Pulmonary artery endothelial cell (primary cell): ENCODE results near the gene AKAP12. TPM values are rescaled to one million over a fixed set of nuclear protein-coding genes. Genes with fewer than 3 reads are reported as not detected.

Experiments
- DNase-seq: peaks from one replicate; pipeline ENCODE4 v3.0.0-alpha.2; 2011; ENCODE audit warnings: low read depth, low spot score
- total RNA-seq: library from RNA; depleted of rRNA; stranded (reverse); fragments of >200 nt; gene quantifications from 2 replicates; pipeline ENCODE4 v1.2.3, GENCODE V29; 2014

AKAP12 gene
- total RNA-seq, 1 donor from 2014 or later: 309 TPM

DNA sequence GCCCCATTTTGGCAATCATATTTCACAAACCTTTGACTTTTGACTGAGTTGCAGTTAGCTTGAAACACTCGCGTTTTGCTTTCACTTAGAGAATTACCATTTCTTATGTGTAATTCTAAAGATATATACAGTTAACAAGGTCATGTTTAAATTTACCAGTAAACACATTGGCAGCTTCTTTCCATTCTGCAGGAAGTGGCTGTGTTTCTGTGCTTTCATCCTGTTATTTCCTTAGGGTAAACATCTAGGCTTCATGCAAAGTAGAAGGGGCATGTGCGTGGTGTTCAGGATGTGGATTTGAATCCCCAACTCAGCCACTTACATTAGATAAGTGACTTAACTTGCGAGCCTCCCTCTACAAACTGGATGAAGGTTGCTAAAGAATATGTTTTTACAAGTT is 41.1 kb downstream of the AKAP12 start:
- DNase-seq: no peak

DNA sequence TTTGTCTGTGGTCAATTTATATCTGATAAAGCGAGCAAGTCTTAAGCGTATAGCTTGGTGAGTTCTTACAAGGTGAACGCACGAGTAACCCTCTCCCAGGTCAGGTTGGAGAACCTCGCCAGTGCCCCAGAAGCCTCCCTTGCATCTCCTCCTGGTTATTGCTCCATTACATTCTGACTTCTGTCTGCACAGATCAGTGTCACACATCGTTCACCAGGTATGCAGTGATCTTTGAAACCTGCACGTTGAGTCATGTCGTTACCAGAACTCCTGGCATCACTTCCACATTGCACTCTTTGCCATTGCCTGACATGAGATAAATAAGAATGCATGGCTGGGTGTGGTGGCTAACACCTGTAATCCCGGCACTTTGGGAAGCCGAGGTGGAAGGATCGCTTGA is 44.2 kb downstream of the AKAP12 start:
- DNase-seq: no peak

DNA sequence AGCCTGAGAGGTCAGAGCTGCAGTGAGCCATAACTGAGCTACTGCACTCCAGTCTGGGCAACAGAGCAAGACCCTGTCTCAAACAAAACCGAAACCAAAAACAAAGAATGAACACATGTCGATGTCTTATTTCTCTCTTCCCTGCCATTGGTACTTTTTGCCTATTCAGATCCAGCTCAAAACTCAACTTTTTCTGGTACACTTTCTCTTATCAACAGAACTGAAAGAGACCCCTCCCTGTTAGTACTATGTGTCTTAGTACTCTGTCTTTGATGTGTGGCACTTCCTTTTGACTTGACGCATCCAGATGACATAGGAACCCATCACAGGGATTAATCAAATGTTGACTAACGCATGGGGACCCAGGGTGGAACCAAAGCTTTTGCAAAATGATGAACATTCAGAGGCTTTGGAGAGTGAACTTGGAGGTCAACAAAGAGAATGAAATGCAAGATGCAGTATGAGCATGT is 44.8 kb downstream of the AKAP12 start:
- DNase-seq: no peak

DNA sequence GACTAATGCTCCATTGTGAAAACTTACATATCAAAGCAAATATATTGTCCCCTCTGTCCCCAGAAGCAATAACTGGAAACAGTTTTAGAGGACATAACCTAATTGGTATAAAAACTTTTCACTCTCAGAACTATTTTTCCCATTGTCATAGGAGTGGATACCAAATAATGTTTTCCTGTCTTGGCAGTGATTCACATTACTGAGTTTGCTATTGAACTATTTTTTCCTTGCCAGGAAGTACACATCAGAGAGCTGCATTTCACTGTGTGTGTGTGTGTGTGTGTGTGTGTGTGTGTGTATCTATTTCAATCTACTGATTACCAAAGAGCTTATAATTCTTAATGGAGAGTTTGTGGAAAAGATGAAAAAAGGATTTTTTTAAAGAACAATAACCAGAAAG is 45.4 kb downstream of the AKAP12 start:
- peak; percentile 77 for DNase-seq

DNA sequence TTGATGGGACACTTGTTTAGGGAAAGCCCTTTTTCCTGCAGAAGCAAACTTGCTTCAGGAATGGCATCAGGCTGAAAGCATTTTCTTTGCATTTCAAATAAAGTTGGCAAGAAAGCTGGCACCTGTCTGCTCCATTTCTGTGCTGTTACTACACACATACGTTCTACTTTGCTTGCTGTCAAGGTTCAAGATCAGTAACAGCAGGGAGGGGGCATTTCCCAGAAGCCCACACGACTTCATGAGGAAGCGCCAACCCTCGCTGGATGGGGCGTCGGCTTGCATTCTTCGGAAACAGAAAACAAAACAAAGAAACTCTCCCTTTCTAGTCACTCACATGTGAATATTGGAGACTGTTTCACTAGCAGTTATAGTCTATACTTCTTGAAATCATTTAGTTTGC is 46.4 kb downstream of the AKAP12 start:
- DNase-seq: no peak

DNA sequence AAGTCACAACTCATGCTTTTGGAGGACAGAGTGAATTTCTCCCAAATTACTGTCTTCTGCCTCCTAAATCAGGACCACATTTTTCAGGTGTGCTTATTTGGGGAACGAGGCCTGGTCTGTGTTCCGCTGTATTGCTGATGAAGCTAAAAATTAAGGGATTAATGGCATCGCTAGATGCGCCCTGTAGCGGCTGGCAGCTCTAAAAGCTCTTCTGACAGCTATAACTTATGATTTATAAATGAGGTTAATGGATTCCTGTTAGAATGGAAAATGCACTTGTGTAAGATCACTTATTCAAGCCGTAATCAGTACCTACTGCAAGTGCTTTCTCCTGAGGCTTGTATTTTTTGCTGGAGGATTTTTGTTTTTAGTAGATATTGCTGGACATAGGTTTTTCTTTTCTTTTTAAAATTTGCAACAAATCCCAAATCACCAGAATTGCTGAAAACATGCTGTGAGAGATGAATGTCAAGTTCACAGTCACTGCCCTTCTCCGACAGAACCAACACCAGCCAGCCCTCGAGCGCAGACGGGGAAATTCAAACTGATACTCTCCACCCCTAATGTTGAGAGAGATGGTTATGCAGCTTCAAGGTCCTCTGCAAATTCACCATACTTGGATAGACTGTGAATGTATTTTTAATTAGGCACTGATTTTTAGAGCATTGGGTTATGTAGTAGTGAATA is 49.1 kb downstream of the AKAP12 start:
- no peak for DNase-seq

DNA sequence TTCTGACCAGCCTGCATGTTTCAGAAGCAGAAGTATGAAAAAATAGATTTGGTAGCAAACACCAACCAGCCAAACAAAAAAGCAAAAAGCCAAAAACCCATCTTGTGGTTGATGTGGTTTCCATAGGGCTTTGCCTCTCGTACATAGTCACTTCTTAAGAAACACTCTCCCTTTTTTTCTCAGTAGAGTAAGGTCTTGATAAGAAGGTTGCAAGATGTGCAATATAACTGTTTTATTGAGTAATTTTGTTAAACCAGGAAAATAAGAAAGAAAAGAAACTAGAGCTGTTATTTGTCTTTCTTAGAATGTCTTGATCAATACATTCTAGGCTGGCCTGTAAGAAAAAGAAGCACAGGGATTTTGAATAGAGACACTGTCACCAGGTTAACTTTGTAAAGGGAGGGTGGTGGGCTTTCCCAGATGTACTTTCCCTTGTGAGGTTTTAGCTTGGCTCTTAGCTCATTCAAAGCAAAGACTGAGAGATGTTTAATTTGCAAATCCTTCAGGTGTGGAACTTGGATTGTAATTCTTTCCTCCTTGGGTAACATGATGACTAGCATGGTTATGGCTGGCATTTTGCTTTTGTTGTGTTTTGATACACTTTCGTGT is 49.7 kb downstream of the AKAP12 start:
- no peak for DNase-seq

DNA sequence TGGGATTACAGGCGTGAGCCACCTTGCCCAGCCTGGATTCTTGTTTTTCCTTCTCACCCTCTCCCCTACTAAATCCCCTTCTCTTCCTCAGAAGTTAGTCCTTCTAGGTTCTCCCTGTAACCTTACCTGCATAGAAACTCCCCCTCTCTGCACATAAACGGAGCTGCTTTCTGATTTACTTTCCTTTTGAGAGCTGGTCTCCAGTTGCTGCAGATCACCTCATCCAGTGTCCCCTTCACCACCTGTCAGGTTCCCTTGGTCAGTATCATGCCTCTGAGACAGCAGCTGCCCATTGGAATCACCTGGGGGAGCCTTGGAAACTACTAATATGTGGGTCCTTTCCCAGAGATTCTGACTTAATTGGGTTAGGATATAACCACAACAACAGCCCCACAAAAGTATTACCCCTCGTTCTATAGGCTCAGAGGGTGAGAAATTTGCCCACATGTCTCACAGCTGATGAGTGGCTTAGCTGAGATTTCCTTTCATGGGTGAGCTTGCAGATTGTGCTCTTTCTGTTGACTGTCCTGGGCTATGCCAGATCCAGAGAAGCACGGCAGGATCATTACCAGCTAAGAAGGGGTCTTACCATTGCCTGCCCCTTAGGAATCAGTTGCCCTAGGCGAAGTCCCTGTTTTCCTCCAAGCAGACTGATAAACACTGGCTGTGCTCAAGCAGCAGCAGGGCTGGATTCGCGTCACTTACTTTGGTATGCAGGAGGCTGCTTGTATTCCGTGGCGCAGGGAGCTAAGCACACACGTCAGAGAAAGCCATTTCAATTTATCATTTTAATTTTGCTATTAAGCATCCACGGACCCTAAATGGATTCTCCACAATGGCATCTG is 51.3 kb downstream of the AKAP12 start:
- DNase-seq: no peak

DNA sequence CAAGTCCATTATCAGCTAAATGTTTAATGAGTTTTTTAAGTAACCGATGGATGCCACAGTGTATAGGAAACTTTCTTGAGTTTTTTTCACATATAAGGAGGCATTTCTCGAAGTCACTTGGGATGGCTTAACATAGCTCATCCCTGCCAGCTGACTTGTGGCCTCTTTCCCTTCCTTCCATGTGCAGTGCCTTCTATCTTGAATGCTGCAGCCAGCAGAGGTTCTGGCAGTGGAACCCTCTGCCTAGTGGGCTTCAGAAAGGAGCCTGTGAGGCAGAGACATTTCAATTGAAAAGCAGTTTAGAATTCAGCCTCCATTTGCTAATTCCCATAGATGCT is 51.9 kb downstream of the AKAP12 start:
- no peak for DNase-seq

DNA sequence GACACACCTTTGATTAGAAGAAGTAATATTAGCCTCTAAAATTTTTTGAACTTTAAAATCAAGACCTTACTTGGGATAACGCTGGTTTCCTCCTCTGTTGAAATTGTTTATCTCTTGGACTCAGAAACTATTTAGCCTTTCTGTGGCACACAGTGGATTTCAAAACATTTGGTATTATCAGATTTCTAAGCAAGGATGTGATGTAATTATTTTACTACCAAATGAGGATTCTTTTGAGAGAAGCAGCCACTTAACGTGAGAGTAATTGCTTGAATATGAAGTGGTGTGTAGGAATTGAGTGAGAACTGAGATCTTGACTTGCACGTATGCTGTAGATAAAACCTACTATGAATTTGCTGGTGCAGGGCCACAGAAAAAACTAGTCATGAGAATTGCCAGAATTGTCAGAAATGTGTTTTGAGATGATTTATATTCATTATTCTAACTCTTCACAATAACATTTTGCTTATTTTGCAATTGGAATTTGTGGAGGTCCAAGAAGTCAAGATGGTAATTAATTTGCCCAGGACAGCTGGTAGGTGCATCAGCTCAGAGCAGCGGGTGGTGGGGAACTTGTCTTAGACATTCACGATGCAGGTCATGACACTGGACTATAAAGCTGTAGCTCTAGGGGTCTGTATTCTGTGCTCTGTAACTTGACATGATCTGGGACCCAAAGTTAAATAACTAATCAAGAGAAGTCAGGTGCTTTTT is 53.4 kb downstream of the AKAP12 start:
- no peak for DNase-seq

DNA sequence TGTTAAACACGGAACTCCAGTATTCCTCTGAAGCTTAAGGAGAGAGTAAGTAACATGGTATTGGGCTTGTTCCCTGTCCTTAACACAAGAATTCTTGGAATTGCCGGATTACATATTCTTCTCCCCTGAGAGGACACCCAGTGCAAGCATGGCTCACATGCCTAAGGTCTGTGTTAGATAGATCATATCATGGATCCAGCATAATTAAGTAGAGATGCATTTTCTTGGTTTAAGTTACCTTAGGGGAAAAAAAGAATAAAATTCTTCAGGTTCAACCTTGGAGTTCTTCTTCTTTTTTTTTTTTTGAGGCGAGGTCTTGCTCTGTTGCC is 53.9 kb downstream of the AKAP12 start:
- no peak for DNase-seq

DNA sequence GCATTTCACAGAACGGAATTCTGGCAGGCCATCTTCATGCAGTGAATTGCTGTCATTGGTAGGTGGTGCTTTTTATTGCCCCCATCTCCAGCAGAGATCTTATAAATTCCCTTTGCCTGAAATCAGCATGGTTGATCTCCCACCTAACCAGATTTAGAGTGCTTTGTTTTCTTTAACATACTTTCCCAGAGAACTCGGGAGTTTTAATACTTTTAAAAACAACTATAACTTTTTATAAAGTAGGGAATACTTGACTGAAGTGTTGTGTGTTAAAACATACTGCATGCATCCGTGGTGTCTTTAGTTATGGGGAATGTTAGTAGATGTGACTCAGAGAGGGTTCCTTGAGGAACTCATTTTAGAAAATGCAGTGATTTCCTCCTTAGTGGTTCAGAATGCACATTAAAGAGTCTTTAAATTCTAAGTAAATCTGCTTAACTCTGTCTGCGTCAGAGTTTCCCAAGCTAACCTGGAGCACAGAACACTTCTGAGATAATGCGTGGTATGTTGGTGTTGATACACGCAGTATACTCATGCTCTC is 54.9 kb downstream of the AKAP12 start:
- DNase-seq: no peak

DNA sequence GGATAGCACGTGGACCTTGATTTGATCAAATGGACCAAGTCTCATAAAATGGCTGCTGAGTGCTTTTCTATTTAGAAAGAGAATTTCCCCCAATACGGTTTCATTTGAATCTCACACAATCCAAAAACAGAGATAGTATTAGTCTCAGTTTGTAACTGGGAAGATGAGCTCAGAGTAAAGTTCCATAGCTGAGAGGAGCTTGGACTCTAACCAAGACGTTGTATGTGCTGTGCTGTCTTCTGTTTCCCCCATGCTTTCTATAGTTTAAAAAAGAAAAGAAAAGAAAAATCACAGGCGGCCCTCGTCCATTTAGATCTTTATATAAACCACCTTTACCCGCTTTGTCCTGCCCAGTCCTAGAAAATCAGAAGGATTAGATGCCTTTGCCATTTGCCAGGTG is 58.1 kb downstream of the AKAP12 start:
- no peak for DNase-seq

DNA sequence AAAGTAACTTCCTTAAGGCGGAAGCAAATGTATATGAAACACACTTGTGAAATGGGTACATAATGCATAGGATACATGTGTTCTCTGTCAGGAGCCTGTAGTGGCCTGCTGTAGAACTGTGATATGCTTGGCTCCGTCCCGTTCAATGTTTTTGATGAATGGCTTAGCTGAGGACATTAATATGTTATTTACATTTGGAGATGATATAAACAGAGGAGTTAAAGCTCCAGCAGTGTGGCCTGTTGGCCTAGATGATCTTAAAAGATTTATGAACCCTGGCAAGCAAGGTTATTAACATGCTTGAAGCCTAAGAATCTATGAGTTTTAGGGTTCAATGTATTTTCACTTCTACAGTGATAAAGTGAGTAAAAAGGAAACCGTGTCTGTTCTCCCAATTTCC is 59.2 kb downstream of the AKAP12 start:
- no peak for DNase-seq

DNA sequence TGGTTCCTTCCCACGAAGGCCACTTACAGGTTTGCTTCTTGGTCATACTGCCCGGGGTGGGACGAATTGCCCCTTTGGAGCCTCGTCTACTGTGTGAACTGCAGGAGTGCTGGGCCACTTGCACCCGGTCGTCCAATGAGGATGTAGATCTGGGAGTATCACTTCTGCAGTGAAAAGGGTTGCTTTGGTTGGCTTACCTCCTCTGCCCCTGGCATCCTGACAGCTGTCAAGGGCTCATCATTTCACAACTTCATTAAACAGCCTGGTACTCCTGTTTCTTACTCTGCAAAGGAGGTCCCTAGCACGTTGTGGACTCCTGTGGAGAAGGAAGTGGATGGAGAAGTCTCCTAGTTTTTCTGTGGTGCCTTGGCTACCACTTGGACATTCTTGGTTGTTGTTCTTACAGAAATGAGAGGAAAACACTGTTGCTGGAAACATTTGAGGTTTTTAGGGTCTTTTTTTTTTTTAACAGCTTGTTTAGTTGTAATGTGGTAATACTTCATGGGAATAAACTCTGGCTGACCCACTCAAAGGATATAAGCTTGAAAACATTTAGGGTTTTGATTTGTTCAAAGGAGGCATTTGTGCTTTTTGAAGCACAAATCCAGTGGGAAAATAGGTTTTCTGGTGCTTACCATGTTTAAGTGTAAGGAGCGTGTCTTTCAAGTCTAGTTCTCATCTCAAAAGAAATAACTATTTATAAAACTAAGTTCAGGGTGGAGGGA is 60.7 kb downstream of the AKAP12 start:
- no peak for DNase-seq

DNA sequence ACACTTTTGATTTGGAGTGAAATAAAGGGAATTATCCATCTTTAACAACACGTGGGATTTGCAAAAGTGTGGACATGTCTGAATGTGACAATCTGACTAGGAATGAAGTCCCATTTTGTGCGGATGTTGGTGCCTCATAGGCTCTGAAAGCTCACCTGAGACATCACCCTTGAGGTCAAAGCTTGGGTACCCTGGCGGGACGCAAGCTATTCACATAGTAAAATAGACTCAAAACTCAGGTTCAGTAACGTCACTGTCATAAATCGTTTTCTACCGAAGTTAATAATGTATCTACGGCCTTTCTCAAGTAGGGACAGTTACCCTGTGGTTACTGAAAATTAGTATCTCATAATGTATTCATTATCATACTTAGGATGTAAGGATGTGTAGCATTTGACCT is 61.8 kb downstream of the AKAP12 start:
- DNase-seq: no peak

DNA sequence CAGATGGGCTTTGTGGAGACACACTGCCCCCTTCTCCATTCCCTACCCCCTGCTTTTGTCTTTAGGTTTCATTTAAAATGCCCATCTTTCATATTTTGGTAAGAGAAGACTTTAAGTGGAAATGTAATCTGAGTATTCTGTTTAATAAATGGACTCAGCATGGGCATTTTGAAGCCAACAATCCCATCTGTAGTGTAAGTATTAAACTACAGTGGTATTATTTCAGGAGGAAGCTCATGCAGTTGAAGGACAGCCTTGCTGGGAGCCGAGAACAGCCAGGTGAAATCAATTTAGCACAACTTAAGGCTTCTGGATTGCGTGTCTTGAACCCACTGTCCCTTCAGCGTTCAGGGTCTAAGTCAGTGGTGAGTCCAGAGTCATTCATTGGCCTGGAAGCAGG is 63.5 kb downstream of the AKAP12 start:
- no peak for DNase-seq

DNA sequence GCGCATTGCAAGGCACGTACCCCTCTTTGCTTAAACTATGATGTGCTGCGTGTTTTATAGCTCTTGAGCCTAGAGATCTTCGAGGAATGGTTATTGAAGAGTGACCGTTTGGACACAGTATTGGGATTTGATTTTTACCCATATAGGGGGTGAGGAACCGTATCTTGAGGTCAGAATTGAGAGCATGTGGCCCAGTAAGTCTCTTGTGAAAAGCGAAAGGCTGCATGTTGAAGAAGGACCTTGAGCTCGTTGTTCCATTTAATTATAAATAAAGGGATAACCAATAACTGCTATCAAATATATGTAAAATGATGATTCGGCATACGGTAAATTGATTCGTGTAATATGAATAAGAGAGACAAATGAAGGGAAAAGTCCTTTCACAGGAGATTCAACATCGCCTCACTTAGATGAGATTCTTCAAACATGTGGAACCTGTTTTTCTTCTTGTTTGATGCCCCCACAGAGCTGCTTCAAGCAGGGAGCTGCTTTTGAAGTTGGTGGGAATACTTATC is 66.6 kb downstream of the AKAP12 start:
- no peak for DNase-seq

DNA sequence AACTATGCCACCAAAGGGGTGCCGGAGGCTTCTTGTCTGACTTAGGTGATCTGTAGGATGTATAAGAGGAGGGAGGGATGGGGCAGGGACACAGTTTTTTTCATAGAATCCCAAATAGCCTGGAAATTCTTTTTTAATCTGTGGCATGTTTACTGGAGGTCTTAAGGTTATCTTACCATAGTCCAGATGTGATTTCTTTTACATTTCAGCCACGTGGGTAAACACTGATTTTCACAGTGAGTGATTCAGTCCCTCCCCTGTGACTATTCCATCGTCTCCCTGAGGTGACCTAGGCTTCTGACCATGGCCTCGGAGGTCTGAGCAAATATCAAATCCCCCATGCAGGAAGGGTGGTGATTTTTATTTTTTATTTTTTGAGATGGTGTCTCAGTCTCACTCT is 67.7 kb downstream of the AKAP12 start:
- no peak for DNase-seq

DNA sequence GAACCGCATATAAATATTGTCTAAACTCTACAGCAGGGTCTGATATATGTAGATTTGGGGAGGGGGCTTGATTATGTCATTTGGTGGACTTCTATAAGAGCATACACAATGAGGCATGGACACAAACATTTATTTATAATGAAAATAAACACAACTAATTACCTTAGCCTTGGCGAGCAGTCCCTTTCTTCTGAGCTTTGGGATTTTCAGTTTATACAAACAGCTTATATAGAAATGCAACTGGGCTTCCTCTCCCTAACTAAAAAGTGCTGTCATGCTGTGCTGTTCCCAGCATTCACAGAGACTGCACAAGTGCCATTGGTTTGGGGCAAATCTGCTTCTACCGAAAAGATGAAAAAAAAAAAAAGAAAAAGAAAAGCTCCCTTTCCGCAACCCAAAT is 69.9 kb downstream of the AKAP12 start:
- no peak for DNase-seq

DNA sequence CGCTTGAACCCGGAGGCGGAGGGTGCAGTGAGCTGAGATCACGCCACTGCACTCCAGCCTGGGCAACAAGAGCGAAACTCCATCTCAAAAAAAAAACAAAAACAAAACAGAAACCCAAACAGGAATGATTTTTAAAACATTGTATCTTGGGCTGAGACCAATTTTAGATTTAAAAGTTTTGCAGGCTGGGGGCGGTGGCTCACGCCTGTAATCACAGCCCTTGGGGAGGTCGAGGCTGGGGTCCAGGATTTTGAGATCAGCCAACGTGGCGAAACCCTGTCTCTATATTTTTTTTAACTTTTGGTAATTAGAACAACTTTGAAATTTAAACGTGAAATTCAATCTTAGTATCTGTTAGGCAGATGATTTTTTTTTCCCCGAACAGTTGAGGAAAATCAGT is 70.5 kb downstream of the AKAP12 start:
- DNase-seq: no peak
